Activated CD4-positive, alpha-beta memory T cell treated with anti-CD3 and anti-CD28 coated beads for 36 hours (primary cell): ENCODE results near the gene COQ10A. TPM values are rescaled to one million over a fixed set of nuclear protein-coding genes. Genes with fewer than 3 reads are reported as not detected.

Source experiments
- CTCF ChIA-PET: fragments of 350-600 bp; sonication (Branson Sonifier 250); formaldehyde crosslinking; loops from one replicate; lab custom pipeline; 2021; ENCODE audit warnings: antibody characterized with exemption, inconsistent platforms; lab: Charles Lee
- POLR2A ChIA-PET: fragments of 350-600 bp; sonication (Branson Sonifier 250); formaldehyde crosslinking; loops from one replicate; lab custom pipeline; 2021; ENCODE audit warnings: antibody characterized with exemption; lab: Charles Lee
- DNase-seq: peaks from one replicate; pipeline ENCODE4 v3.0.0-alpha.2; 2020
- H3K27ac Mint-ChIP-seq: one replicate; pipeline ENCODE4 v1.8.0; 2021; ENCODE audit warnings: mixed read lengths
- H3K27me3 Mint-ChIP-seq: one replicate; pipeline ENCODE4 v1.8.0; 2021; ENCODE audit warnings: mixed read lengths
- H3K36me3 Mint-ChIP-seq: one replicate; pipeline ENCODE4 v1.8.0; 2021; ENCODE audit warnings: mixed read lengths
- H3K4me1 Mint-ChIP-seq: one replicate; pipeline ENCODE4 v1.8.0; 2021; ENCODE audit warnings: low read depth, mixed read lengths
- H3K4me3 Mint-ChIP-seq: one replicate; pipeline ENCODE4 v1.8.0; 2021; ENCODE audit warnings: mild to moderate bottlenecking, mixed read lengths
- H3K9me3 Mint-ChIP-seq: one replicate; pipeline ENCODE4 v1.8.0; 2021; ENCODE audit warnings: mixed read lengths
- intact Hi-C: fragments of 100-400 bp; cut with micrococcal nuclease; formaldehyde crosslinking; loops from one replicate; pipeline ENCODE4 v1.15.1; 2023
- total RNA-seq, 2 experiments: library from RNA; stranded (reverse); gene quantifications; one replicate each; pipeline ENCODE4 v1.2.3, GENCODE V29; 2021

The COQ10A gene
- total RNA-seq, 2 experiments from 2014 or later = 6.3 to 7.0 TPM

- CTCF ChIA-PET = no interaction called here
- intact Hi-C loops = no loop called here
- Mint-ChIP-seq H3K27me3 (no peaks in the 10 kb centered on the region), H3K4me1 (no peaks in the 10 kb centered on the region), H3K27ac (no peak overlapping the region), H3K9me3 (no peaks in the 10 kb centered on the region), H3K36me3 (peaks cover 35% of the 10 kb centered on the region), H3K4me3 (no peak overlapping the region)
- POLR2A ChIA-PET = no interaction called here
- DNase-seq = no peak
Measured at GRCh38 chr12:56244494-56244893, 22.2 kb upstream of the COQ10A start.

GRCh38 chr12:56247923-56248322 lies 18.8 kb upstream of the COQ10A start:
- no peaks in the 10 kb centered on the region for H3K9me3 Mint-ChIP-seq
- intact Hi-C loops = no loop called here
- H3K27ac Mint-ChIP-seq = no peak overlapping the region
- CTCF ChIA-PET = interaction anchor here (2.2 kb wide), 1 partner anchor 10 kb away, joined by 8 read pairs; the partner anchor contains the start of gene ANKRD52
- no peaks in the 10 kb centered on the region for H3K27me3 Mint-ChIP-seq
- no peaks in the 10 kb centered on the region for H3K4me1 Mint-ChIP-seq
- POLR2A ChIA-PET = no interaction called here
- H3K36me3 Mint-ChIP-seq = peaks cover 39% of the 10 kb centered on the region
- no peak for DNase-seq
- H3K4me3 Mint-ChIP-seq = no peak overlapping the region

DNA sequence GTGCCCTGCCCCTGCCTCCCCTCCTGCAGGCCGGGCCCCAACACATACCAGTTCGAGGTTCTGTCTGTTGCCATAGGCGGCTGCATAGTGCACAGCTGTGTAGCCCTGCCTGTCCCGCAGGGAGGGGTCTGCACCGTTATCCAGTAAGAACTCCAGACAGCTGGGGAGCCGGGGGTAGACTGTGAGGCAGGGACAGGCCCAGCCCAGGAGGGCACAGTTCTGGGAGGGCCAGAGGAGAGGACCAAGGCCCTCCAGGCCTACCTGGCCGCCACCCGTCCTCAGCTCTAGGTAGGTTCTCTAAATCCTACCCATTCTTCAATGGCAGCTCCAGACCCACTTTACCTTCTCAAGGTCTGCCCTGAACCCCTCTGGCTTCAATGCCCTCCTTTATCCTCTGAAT lies 18.0 kb upstream of the COQ10A start:
- DNase-seq = no peak
- POLR2A ChIA-PET = no interaction called here
- no peaks in the 10 kb centered on the region for H3K9me3 Mint-ChIP-seq
- no peaks in the 10 kb centered on the region for H3K4me1 Mint-ChIP-seq
- no peaks in the 10 kb centered on the region for H3K27me3 Mint-ChIP-seq
- CTCF ChIA-PET = interaction anchor here (1.0 to 2.2 kb wide), 3 partner anchors 10 to 43 kb away, joined by 3 to 8 read pairs (median 5); partner anchors contain the start of gene ANKRD52
- no peak overlapping the region for H3K4me3 Mint-ChIP-seq
- peaks cover 43% of the 10 kb centered on the region for H3K36me3 Mint-ChIP-seq
- H3K27ac Mint-ChIP-seq = no peak overlapping the region
- intact Hi-C loops = no loop called here

DNA sequence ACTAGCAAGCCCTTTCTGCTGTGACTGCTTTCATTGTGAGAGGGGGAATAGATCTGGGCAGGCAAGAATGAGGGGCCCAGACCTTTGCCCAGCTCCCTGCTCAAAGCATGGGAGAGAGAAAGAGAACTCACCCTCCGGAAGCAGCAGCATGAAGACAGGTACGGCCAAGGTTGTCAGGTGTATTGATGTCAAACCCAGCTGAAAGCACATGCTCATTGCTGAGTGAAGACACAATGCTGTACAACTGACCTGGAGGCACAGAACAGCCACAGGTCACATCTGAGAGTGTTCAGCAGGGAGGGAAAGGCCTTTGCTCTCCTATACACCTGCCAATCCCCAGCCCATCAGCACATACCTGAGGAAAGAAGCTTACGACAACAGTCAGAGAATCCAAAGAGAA lies 14.1 kb upstream of the COQ10A start:
- peaks cover 33% of the 10 kb centered on the region for H3K36me3 Mint-ChIP-seq
- CTCF ChIA-PET = interaction anchor here (0.6 to 1.2 kb wide), 2 partner anchors 27 to 44 kb away, joined by 3 read pairs; no protein-coding TSS in a partner anchor
- H3K4me3 Mint-ChIP-seq = no peak overlapping the region
- DNase-seq = no peak
- peaks cover 12% of the 10 kb centered on the region for H3K4me1 Mint-ChIP-seq
- POLR2A ChIA-PET = interaction anchor here (1.6 kb wide), 1 partner anchor 14 kb away, joined by 4 read pairs; the partner anchor contains the start of gene COQ10A
- no peaks in the 10 kb centered on the region for H3K9me3 Mint-ChIP-seq
- no peaks in the 10 kb centered on the region for H3K27me3 Mint-ChIP-seq
- no peak overlapping the region for H3K27ac Mint-ChIP-seq
- intact Hi-C loops = no loop called here

GRCh38 chr12:56253091-56253490 lies 13.7 kb upstream of the COQ10A start:
- Mint-ChIP-seq H3K36me3 (peaks cover 31% of the 10 kb centered on the region), H3K4me3 (no peak overlapping the region), H3K27me3 (no peaks in the 10 kb centered on the region), H3K4me1 (peaks cover 12% of the 10 kb centered on the region), H3K27ac (no peak overlapping the region), H3K9me3 (no peaks in the 10 kb centered on the region)
- POLR2A ChIA-PET = interaction anchor here (1.6 kb wide), 1 partner anchor 14 kb away, joined by 4 read pairs; the partner anchor contains the start of gene COQ10A
- intact Hi-C loops = no loop called here
- CTCF ChIA-PET = interaction anchor here (0.6 to 1.2 kb wide), 2 partner anchors 28 to 44 kb away, joined by 3 read pairs; no protein-coding TSS in a partner anchor
- DNase-seq = no peak

DNA sequence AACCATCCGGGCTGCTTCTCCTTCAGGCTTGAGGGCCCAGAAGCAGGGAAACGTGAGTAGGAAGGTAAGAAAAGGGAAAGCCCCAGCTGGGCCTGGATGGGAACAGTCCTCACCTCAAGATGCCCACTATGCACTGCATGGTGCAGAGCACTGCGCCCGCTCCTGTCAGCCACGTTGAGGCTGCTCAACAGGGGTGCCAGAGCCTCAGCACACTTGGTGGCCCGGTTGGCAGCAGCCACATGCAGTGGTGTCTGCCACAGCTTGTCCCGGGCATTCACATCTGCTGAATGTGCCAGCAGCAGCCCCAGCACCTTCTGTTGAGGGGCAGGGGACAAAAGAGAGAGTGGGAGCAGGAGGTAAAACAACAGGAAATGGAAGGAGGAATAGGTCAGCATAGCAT lies 11.1 kb upstream of the COQ10A start:
- H3K9me3 Mint-ChIP-seq = no peaks in the 10 kb centered on the region
- DNase-seq = no peak
- no peaks in the 10 kb centered on the region for H3K27me3 Mint-ChIP-seq
- CTCF ChIA-PET = interaction anchor here (0.6 to 4.6 kb wide), 5 partner anchors 11 to 104 kb away, joined by 3 to 21 read pairs (median 6); partner anchors contain the start of genes COQ10A, RNF41, SMARCC2 and STAT2
- H3K4me1 Mint-ChIP-seq = peaks cover 19% of the 10 kb centered on the region
- POLR2A ChIA-PET = no interaction called here
- H3K4me3 Mint-ChIP-seq = no peak overlapping the region
- H3K27ac Mint-ChIP-seq = no peak overlapping the region
- intact Hi-C loops = loop anchor here (5.0 kb wide), 1 partner anchor 33 kb away; the partner anchor contains the start of genes NABP2 and RNF41
- peaks cover 24% of the 10 kb centered on the region for H3K36me3 Mint-ChIP-seq

- CTCF ChIA-PET = interaction anchor here (0.9 to 4.6 kb wide), 7 partner anchors 10 to 208 kb away, joined by 3 to 21 read pairs (median 6); partner anchors contain the start of genes COQ10A, RNF41, SMARCC2 and STAT2
- peak overlapping the region; percentile 87 for H3K4me3 Mint-ChIP-seq
- no peaks in the 10 kb centered on the region for H3K27me3 Mint-ChIP-seq
- intact Hi-C loops = loop anchor here (5.0 kb wide), 1 partner anchor 34 kb away; the partner anchor contains the start of genes NABP2 and RNF41
- peak overlapping the region; percentile 43 for H3K27ac Mint-ChIP-seq
- H3K36me3 Mint-ChIP-seq = peaks cover 24% of the 10 kb centered on the region
- POLR2A ChIA-PET = no interaction called here
- H3K9me3 Mint-ChIP-seq = no peaks in the 10 kb centered on the region
- DNase-seq = no peak
- H3K4me1 Mint-ChIP-seq = peaks cover 19% of the 10 kb centered on the region
Measured at GRCh38 chr12:56256326-56256960, 10.3 kb upstream of the COQ10A start.

GRCh38 chr12:56257071-56257470 lies 9.7 kb upstream of the COQ10A start:
- Mint-ChIP-seq H3K27me3 (no peaks in the 10 kb centered on the region), H3K4me3 (peak overlapping the region; percentile 87), H3K36me3 (peaks cover 20% of the 10 kb centered on the region), H3K9me3 (no peaks in the 10 kb centered on the region), H3K4me1 (peaks cover 19% of the 10 kb centered on the region), H3K27ac (peak overlapping the region; percentile 43)
- no peak for DNase-seq
- ChIA-PET CTCF (interaction anchor here (0.9 to 4.6 kb wide), 7 partner anchors 10 to 207 kb away, joined by 3 to 21 read pairs (median 6); partner anchors contain the start of genes COQ10A, RNF41, SMARCC2 and ZC3H10), POLR2A (interaction anchor here (0.7 kb wide), 1 partner anchor 84 kb away, joined by 3 read pairs; no protein-coding TSS in a partner anchor)
- intact Hi-C loops = loop anchor here (5.0 kb wide), 1 partner anchor 35 kb away; the partner anchor contains the start of genes NABP2 and RNF41

DNA sequence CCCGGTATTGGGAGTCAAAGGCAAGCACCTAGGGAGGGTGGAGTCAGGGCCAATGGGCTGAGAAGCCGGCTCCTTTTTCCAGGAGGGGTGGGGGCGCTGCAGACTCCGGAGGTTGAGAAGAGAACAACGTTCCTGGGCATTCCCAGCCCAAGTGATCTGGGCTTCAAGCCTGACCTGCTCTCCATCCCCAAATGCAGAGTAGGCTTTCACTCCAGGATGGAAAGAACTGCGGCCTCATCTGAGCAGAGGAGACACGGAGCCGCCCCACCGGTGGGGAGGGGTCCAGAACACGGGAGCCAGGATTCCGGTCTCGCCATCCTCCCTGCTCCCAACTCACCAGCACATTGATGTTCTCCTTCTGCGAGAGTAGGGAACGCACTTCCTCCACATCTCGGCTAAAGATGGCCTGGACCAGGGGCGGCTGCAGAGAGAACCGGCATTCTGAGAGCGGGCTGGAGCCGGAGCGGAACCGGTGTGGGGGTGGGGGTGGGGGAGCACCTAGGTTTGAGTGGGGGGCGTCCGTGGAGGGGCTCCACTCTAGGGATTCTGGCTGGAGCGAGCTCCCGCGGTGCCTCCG lies 9.2 kb upstream of the COQ10A start:
- intact Hi-C loops = loop anchor here (1.0 to 5.0 kb wide), 5 partner anchors 9 to 138 kb away; partner anchors contain the start of genes COQ10A, NABP2, RNF41 and STAT2
- peak; percentile 15 for DNase-seq
- Mint-ChIP-seq H3K9me3 (no peaks in the 10 kb centered on the region), H3K4me3 (peak overlapping the region; percentile 87), H3K27ac (peak overlapping the region; percentile 59), H3K36me3 (peaks cover 17% of the 10 kb centered on the region), H3K27me3 (no peaks in the 10 kb centered on the region), H3K4me1 (peaks cover 19% of the 10 kb centered on the region)
- CTCF ChIA-PET = interaction anchor here (0.7 to 4.6 kb wide), 34 partner anchors 9 to 528 kb away, joined by 3 to 21 read pairs (median 5); partner anchors contain the start of genes CNPY2, COQ10A, ESYT1 and IL23A
- POLR2A ChIA-PET = interaction anchor here (0.6 to 1.8 kb wide), 7 partner anchors 8 to 140 kb away, joined by 3 to 10 read pairs (median 4); partner anchors contain the start of genes RNF41, STAT2 and ZC3H10

- intact Hi-C loops = loop anchor here (1.0 to 5.0 kb wide), 5 partner anchors 8 to 139 kb away; partner anchors contain the start of genes COQ10A, NABP2, RNF41 and STAT2
Measured at GRCh38 chr12:56258068-56258819, 8.5 kb upstream of the COQ10A start, which contains the start of gene ANKRD52. TSS of gene ANKRD52 (minus strand) at chr12:56258384. CDS start at chr12:56258269, 115 bp downstream.

More at GRCh38 chr12:56258068-56258819, 8.5 kb upstream of the COQ10A start, which contains the start of gene ANKRD52:
- H3K4me1 Mint-ChIP-seq = peaks cover 19% of the 10 kb centered on the region
- peak; percentile 82 for DNase-seq
- peak within 1 kb of the TSS; percentile 81 for H3K27ac Mint-ChIP-seq
- H3K27me3 Mint-ChIP-seq = no peaks in the 10 kb centered on the region
- peak within 1 kb of the TSS; percentile 87 for H3K4me3 Mint-ChIP-seq
- ChIA-PET CTCF (interaction anchor here (0.6 to 4.6 kb wide), 39 partner anchors 8 to 529 kb away, joined by 3 to 21 read pairs (median 5); partner anchors contain the start of genes CNPY2, COQ10A, ESYT1 and IL23A), POLR2A (interaction anchor here (0.6 to 1.8 kb wide), 7 partner anchors 8 to 140 kb away, joined by 3 to 10 read pairs (median 4); partner anchors contain the start of genes RNF41, SMARCC2, STAT2 and ZC3H10)
- H3K36me3 Mint-ChIP-seq = peaks cover 12% of the 10 kb centered on the region
- no peaks in the 10 kb centered on the region for H3K9me3 Mint-ChIP-seq
